ENCODE results near the gene MRFAP1L1. TPM values are rescaled to one million over a fixed set of nuclear protein-coding genes. Genes with fewer than 3 reads are reported as not detected.

Gene MRFAP1L1
- total and polyA plus RNA-seq, 4 donors = 29.8 to 41.8 (median 30.7) TPM

GRCh38 chr4:6665320-6665654 lies 44.4 kb downstream of the MRFAP1L1 start:
- WGBS = 97% methylated on average over 9 of the region's 9 CpGs
- DNase-seq (ENCODE audit: low spot score) = no peak

More at GRCh38 chr4:6665320-6665654, 44.4 kb downstream of the MRFAP1L1 start:
- H3K27me3 ChIP-seq (ENCODE audit: control insufficient read depth in 4 of 4, insufficient read depth in 4 of 4, low read length in 3 of 4) = peaks cover 0 to 3% (median under 1%) of the 10 kb centered on the region in 4 donors
- H3K9me3 ChIP-seq (ENCODE audit: control insufficient read depth in 4 of 4, low read length in 3 of 4) = no peaks in the 10 kb centered on the region
- H3K4me1 ChIP-seq (ENCODE audit: control insufficient read depth in 4 of 4, insufficient read depth in 4 of 4, low read length in 3 of 4) = peaks cover 0 to 2% (median 0%) of the 10 kb centered on the region in 4 donors
- no peak overlapping the region for H3K4me3 ChIP-seq (ENCODE audit: low read depth in 1 of 3, low read length in 3 of 3)
- H3K9ac ChIP-seq (ENCODE audit: low read depth in 1 of 2, low read length in 2 of 2) = no peak overlapping the region
- no peak overlapping the region for H3K27ac ChIP-seq (ENCODE audit: low read depth in 1 of 2, low read length in 2 of 2)
- H3K36me3 ChIP-seq (ENCODE audit: control insufficient read depth in 4 of 4, insufficient read depth in 3 of 4, low read depth in 1 of 4, low read length in 3 of 4) = no peaks in the 10 kb centered on the region
- no peak for TF ChIP-seq TAF1 (conservative IDR thresholded peaks at IDR 0.05)
- TF ChIP-seq SP1 (IDR thresholded peaks at IDR 0.05) = no peak
- no peak for TF ChIP-seq NR2F2 (IDR thresholded peaks at IDR 0.05)
- TF ChIP-seq YY1 (IDR thresholded peaks at IDR 0.05) = no peak
- no peak for TF ChIP-seq FOXA2 (IDR thresholded peaks at IDR 0.05)
- no peak for TF ChIP-seq FOXA1 (IDR thresholded peaks at IDR 0.05)
- TF ChIP-seq REST (IDR thresholded peaks at IDR 0.05) = no peak
- TF ChIP-seq CTCF (IDR thresholded peaks at IDR 0.05; ENCODE audit: low read depth, low read length, missing input control) = no peak
- TF ChIP-seq ZBTB33 (IDR thresholded peaks at IDR 0.05) = no peak
- TF ChIP-seq EGR1 (IDR thresholded peaks at IDR 0.05; ENCODE audit: low read depth in 2 of 2) = no peak
- no peak for TF ChIP-seq RXRA (IDR thresholded peaks at IDR 0.05)
- TF ChIP-seq MAX (IDR thresholded peaks at IDR 0.05) = no peak
